ENCODE data around the gene CEP20. TPM values are rescaled to one million over a fixed set of nuclear protein-coding genes. Genes with fewer than 3 reads are reported as not detected.

CEP20 gene
- total and polyA plus RNA-seq, 8 donors, result 22.7 to 44.6 (median 37.4) TPM

GRCh38 chr16:15829460-15829859, 58.9 kb downstream of the CEP20 start:
- Histone ChIP-seq H3K4me3 (no peak overlapping the region), H3K4me1 (peaks cover 0 to 8% of the 10 kb centered on the region in 2 donors), H3K27me3 (no peaks in the 10 kb centered on the region), H3K9me3 (no peaks in the 10 kb centered on the region), H3K36me3 (no peaks in the 10 kb centered on the region), H3K27ac (no peak overlapping the region)
- DNase-seq, result peak in 3 of 4 donors; percentile 45 to 89 (median 77)
- peak; percentile 72 for ATAC-seq
- intact Hi-C loops (cut with DNase I), result no loop called here
- TF ChIP-seq CTCF (IDR thresholded peaks at IDR 0.05), result no peak

- ATAC-seq (no peak), DNase-seq (no peak)
- H3K27ac ChIP-seq, result no peak overlapping the region
- no peaks in the 10 kb centered on the region for H3K27me3 ChIP-seq
- intact Hi-C loops (cut with DNase I), result no loop called here
- no peak overlapping the region for H3K4me3 ChIP-seq
- no peaks in the 10 kb centered on the region for H3K9me3 ChIP-seq
- no peaks in the 10 kb centered on the region for H3K36me3 ChIP-seq
- H3K4me1 ChIP-seq, result no peaks in the 10 kb centered on the region
- TF ChIP-seq CTCF (IDR thresholded peaks at IDR 0.05), result no peak
These were observed 60.6 kb downstream of the CEP20 start for GRCh38 chr16:15827709-15828343.

GRCh38 chr16:15827299-15827698, 61.1 kb downstream of the CEP20 start:
- ATAC-seq (no peak), DNase-seq (no peak)
- Histone ChIP-seq H3K4me3 (no peak overlapping the region), H3K9me3 (no peaks in the 10 kb centered on the region), H3K36me3 (no peaks in the 10 kb centered on the region), H3K27me3 (no peaks in the 10 kb centered on the region), H3K27ac (no peak overlapping the region), H3K4me1 (no peaks in the 10 kb centered on the region)
- intact Hi-C loops (cut with DNase I), result no loop called here
- TF ChIP-seq CTCF (IDR thresholded peaks at IDR 0.05), result no peak

GRCh38 chr16:15825750-15826305, 62.6 kb downstream of the CEP20 start:
- no peak overlapping the region for H3K27ac ChIP-seq
- no peaks in the 10 kb centered on the region for H3K9me3 ChIP-seq
- no peaks in the 10 kb centered on the region for H3K4me1 ChIP-seq
- no peak overlapping the region for H3K4me3 ChIP-seq
- ATAC-seq (no peak), DNase-seq (no peak)
- H3K27me3 ChIP-seq, result no peaks in the 10 kb centered on the region
- H3K36me3 ChIP-seq, result no peaks in the 10 kb centered on the region
- intact Hi-C loops (cut with DNase I), result no loop called here
- no peak for TF ChIP-seq CTCF (IDR thresholded peaks at IDR 0.05)

- DNase-seq (no peak), ATAC-seq (peak; percentile 22)
- no peak for TF ChIP-seq CTCF (IDR thresholded peaks at IDR 0.05)
- Histone ChIP-seq H3K36me3 (no peaks in the 10 kb centered on the region), H3K27me3 (no peaks in the 10 kb centered on the region), H3K4me3 (no peak overlapping the region), H3K4me1 (no peaks in the 10 kb centered on the region), H3K27ac (no peak overlapping the region), H3K9me3 (no peaks in the 10 kb centered on the region)
- intact Hi-C loops (cut with DNase I), result no loop called here
These were observed 65.4 kb downstream of the CEP20 start for GRCh38 chr16:15822957-15823356.

Measured in left lung (tissue), 10 donors.